AG04450 (cell line): ENCODE results near the gene CRACDL. TPM values are rescaled to one million over a fixed set of nuclear protein-coding genes. Genes with fewer than 3 reads are reported as not detected.
A peak's percentile ranks its signal among the peaks of the same experiment; 100 is the strongest.

ENCODE experiments used
- CTCF ChIA-PET: fragments of 300-600, 350-600 bp; formaldehyde crosslinking; extraction: SDS; loops from one replicate; lab custom pipeline; 2022; ENCODE audit warnings: antibody characterized with exemption, inconsistent platforms; lab: Charles Lee
- POLR2A ChIA-PET: fragments of 350-600 bp; formaldehyde crosslinking; extraction: SDS; loops from one replicate; lab custom pipeline; 2021; ENCODE audit warnings: antibody characterized with exemption, inconsistent platforms; lab: Yijun Ruan, JAX
- DNase-seq: peaks from one replicate; pipeline ENCODE4 v3.0.0-alpha.2; 2011; ENCODE audit warnings: low read depth, low spot score
- H3K27ac ChIP-seq: one replicate; pipeline ENCODE4 v1.5.1; 2012; ENCODE audit warnings: low read depth, low read length, control low read depth
- H3K27me3 ChIP-seq: one replicate; pipeline ENCODE4 v1.6.0; 2012; ENCODE audit warnings: low read length; ENCODE audit not compliant: control insufficient read depth, insufficient read depth
- H3K4me3 ChIP-seq: 2 replicates; pipeline ENCODE4 v1.5.1; 2011; ENCODE audit warnings: mild to moderate bottlenecking, low read depth, low read length, control low read depth
- H3K9me3 ChIP-seq: 2 replicates; pipeline ENCODE4 v1.5.1; 2012; ENCODE audit warnings: low read length; ENCODE audit not compliant: control insufficient read depth, insufficient read depth
- polyA plus RNA-seq: library from polyadenylated mRNA; depleted of rRNA; stranded (reverse); fragments of >200 nt; gene quantifications from 2 replicates; pipeline ENCODE4 v1.2.3, GENCODE V29; 2011
- TF ChIP-seq, protein P1 (sequence below): IDR thresholded peaks from 2 replicates; pipeline ENCODE4 v1.5.1; 2011; ENCODE audit warnings: low read depth, low read length, control low read depth, inconsistent platforms

The CRACDL gene
- polyA plus RNA-seq, 1 experiment, result not detected

- Histone ChIP-seq H3K9me3 (no peaks in the 10 kb centered on the region; the same call in 1 of the 2 replicates), H3K4me3 (no peak overlapping the region), H3K27me3 (no peaks in the 10 kb centered on the region), H3K27ac (no peak overlapping the region)
- no peak for DNase-seq
- CTCF ChIA-PET, result no interaction called here
- POLR2A ChIA-PET, result no interaction called here
- TF ChIP-seq, protein P1, sequence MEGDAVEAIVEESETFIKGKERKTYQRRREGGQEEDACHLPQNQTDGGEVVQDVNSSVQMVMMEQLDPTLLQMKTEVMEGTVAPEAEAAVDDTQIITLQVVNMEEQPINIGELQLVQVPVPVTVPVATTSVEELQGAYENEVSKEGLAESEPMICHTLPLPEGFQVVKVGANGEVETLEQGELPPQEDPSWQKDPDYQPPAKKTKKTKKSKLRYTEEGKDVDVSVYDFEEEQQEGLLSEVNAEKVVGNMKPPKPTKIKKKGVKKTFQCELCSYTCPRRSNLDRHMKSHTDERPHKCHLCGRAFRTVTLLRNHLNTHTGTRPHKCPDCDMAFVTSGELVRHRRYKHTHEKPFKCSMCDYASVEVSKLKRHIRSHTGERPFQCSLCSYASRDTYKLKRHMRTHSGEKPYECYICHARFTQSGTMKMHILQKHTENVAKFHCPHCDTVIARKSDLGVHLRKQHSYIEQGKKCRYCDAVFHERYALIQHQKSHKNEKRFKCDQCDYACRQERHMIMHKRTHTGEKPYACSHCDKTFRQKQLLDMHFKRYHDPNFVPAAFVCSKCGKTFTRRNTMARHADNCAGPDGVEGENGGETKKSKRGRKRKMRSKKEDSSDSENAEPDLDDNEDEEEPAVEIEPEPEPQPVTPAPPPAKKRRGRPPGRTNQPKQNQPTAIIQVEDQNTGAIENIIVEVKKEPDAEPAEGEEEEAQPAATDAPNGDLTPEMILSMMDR, result no peak
Measured at GRCh38 chr2:98911376-98912154, 24.5 kb downstream of the CRACDL start.

DNA sequence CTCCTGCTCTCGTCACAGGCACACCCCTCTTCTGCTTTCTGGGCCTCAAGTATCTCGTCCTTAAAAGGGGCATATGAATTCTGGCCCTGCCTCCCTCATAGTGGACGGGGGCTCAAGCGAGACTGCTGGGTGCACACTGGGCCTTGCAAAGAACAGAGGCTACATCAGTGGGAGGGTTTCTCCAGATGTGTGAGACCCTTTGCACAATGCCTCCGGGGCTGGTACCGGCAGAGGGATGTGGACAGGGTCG lies 25.0 kb downstream of the CRACDL start:
- H3K4me3 ChIP-seq, result no peak overlapping the region
- DNase-seq, result no peak
- no peaks in the 10 kb centered on the region; the same call in 1 of the 2 replicates for H3K9me3 ChIP-seq
- ChIA-PET POLR2A (no interaction called here), CTCF (no interaction called here)
- TF ChIP-seq, protein P1, result no peak
- H3K27me3 ChIP-seq, result no peaks in the 10 kb centered on the region
- H3K27ac ChIP-seq, result no peak overlapping the region

DNA sequence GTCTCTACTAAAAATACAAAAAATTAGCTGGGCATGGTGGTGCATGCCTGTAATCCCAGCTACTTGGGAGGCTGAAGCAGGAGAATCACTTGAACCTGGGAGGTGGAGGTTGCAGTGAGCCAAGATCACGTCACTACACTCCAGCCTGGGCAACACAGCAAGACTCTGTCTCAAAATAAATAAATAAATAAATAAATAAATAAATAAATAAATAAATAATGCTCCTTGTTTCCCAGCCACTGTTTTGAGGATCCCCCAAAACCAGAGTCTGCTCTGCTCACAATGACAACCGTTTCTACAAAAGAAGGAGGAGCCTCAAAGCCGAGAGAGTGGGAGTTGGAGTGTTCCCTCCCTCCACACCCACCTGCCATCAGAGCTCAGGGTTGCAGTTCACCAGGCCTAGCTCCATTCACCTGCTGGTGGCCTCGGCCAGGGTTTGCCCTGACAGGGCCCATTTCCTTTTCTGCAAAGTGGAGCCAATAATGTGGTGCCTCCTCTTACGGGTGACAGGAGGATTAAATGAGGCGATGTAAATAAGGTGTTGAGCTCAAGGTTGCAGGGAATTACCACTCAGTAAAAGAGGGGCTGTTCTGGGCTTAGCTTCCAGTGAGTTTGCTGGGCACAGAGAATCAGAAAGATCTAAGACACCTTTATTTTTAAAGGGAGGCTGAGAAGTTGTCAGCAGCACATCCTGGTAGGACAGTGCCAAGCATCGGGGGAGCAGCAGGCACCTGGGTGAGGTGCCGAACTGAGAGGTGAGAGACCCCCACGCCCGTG lies 25.5 kb downstream of the CRACDL start:
- TF ChIP-seq, protein P1, result no peak
- no peaks in the 10 kb centered on the region for H3K27me3 ChIP-seq
- no peaks in the 10 kb centered on the region; the same call in 1 of the 2 replicates for H3K9me3 ChIP-seq
- POLR2A ChIA-PET, result no interaction called here
- H3K4me3 ChIP-seq, result no peak overlapping the region
- CTCF ChIA-PET, result no interaction called here
- no peak for DNase-seq
- H3K27ac ChIP-seq, result no peak overlapping the region

- Histone ChIP-seq H3K4me3 (no peak overlapping the region), H3K27me3 (no peaks in the 10 kb centered on the region), H3K9me3 (no peaks in the 10 kb centered on the region; the same call in 1 of the 2 replicates), H3K27ac (peak overlapping the region; percentile 75)
- TF ChIP-seq, protein P1, result no peak
- ChIA-PET CTCF (no interaction called here), POLR2A (no interaction called here)
- peak; percentile 52 for DNase-seq
Measured at GRCh38 chr2:98909317-98910211, 26.5 kb downstream of the CRACDL start.
